SKM-1 treated with dmso at 0.1 percent for 144 hours (cell line): ENCODE data around the gene CDH6.

Experiments used
- DNase-seq: peaks from one replicate; lab custom pipeline; 2025; ENCODE audit not compliant: unreplicated experiment; lab: John Stamatoyannopoulos, UW

Gene CDH6

DNA sequence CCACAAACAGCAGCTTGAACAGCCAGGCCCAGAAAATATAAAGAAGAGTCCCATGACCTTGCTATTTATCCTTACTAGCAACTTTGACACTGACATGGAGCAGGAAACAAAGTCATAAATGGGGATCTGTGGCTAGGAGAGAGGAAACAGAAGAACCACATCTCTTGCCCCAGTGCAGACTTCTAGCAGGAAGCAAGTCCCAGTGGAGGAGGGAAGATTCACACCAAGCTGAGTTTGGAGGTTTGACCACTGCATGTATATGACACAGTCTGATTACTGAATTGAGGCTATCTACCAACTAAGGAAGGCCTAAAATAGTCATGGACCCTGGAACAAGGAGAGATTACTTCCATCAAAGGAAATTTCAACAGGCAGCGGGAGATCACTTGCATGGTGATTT lies 51.4 kb downstream of the CDH6 start:
- DNase-seq: no peak

- no peak for DNase-seq
These were observed 53.9 kb downstream of the CDH6 start for GRCh38 chr5:31247381-31247780.

DNA sequence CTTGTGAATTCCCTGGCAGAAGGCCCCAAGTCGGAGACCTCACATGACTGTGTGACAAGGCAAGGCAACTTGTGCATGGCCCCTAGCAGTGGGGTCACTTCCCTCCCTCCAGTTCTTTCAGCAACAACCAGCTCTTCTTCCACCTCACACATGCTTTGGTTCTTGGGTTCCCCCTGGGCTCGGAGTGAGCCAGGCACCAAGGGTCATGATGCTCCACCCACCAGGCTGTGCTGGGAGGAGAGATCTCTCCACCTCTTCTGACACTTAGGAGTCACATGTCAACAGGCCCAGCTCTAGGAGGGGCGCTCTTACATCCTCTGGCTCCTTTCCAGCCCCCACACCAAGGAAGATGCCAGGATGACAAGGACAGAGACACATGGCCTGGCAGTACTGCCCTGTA lies 56.7 kb downstream of the CDH6 start:
- DNase-seq: no peak

GRCh38 chr5:31251032-31251431 lies 57.5 kb downstream of the CDH6 start:
- no peak for DNase-seq

GRCh38 chr5:31255041-31255440 lies 61.6 kb downstream of the CDH6 start:
- no peak for DNase-seq

- DNase-seq: no peak
These were observed 74.8 kb downstream of the CDH6 start for GRCh38 chr5:31268256-31268655.

DNA sequence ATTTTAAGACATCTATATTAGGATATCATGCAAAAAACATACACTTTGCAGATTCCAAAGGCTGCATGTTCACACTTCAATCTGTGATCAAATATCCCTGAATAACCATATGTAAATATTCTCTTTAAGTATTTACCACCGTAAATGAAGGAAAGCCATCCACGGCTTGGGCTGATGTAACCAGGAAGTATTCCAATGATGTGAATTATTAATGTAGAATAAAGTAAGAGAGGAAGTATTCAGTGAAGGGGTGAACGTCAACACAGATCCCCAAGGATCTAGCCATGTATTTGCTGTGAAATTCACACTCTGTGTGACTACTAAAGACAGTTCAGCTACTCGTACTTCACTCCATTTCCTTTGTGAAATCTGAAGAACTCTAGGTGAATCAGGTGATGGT lies 75.2 kb downstream of the CDH6 start:
- no peak for DNase-seq

DNA sequence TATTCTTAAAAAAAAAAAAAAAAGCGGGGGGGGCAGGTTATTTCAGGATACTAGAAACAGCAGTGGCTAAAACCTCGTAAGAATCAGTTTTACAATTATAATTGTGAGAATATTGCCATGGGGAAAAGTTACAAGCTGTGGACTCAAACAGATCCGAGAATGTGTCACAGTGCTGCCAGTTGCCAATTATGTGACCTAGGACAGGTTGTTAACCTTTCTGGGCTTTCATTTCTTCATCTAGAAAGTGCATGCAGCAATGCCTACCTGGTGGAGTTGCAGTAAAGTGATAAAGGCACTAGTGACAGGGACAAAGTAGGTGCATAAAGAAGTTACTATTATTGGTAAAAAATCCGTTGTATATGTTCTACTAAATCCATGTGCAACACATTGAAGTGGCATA lies 75.8 kb downstream of the CDH6 start:
- no peak for DNase-seq

DNA sequence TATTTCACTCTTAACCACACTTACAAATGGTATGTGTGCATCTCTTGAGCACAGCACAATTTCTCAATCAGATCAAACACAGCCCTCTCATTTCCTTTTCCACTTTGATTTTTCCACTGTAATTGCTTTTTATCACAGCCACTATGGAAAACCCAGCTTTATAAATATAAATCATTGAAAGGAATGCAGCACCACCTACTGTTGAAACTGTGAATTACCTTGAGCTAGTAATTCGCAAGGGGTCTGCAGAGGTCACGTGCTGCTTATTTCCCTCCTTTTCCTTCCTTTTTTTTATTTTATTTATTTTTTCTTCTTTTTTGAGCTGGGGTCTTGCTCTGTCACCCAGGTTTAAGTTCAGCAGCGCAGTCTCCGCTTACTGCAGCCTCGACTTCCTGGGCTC lies 76.9 kb downstream of the CDH6 start:
- DNase-seq: peak; percentile 4

DNA sequence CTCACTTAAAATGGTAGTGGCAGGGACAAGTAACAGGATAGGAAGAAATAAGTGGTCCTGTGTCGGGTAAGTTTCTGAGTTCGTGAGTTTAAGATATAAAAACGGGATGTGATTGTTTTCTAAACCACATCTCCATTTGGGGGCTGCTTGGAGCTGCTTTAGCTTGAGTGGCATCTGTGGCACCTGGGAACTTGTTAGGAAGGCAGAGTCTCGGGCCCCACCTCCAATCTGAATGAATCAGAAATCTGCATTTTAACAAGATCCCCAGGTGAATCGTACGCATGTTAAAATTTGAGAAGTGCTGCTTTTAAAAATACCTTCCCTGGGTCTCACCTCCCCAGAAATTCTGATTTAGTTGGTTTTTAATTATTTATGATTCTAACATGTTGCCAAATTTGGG lies 78.1 kb downstream of the CDH6 start:
- DNase-seq: no peak

DNA sequence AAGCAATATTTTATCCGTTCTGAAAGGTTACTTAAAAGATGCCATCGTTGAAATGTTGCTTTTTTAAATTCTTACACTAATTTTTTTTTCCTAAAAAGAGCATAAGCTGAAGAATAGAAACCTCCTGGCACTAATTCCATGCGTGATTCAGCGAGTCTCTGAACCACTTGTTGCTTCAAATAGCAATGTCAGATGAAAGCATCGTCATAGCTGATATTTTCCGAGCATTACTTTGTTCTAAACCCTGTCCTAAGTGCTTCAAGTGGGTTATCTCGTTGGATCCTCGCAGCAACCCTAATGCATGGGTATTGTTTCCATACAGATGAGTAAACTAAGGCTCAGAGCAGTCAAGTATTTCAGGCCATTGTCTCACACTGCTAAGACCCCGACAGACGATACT lies 79.7 kb downstream of the CDH6 start:
- no peak for DNase-seq

- DNase-seq: no peak
These were observed 80.3 kb downstream of the CDH6 start for GRCh38 chr5:31273631-31274378.

DNA sequence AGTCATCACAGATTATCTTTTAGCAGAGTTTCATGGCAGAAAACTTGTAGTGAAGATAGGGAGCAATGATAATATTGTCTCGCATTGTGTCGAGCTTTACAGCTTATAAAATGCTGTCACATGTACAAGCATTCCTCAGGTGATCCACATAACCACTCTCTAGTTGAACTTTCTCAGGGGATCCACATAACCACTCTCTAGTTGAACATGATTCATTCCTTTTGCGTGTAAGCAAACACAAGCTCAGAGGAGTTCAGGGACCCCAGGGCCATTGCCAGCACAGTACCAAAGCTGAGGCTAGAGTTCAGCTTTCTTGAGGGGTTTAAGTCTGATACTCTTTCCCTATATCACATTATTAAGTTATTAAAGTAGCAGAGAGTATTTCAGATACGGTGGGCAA lies 86.7 kb downstream of the CDH6 start:
- DNase-seq: no peak

- DNase-seq: no peak
These were observed 89.8 kb downstream of the CDH6 start for GRCh38 chr5:31283326-31283725.

GRCh38 chr5:31285025-31285424 lies 91.5 kb downstream of the CDH6 start:
- no peak for DNase-seq

DNA sequence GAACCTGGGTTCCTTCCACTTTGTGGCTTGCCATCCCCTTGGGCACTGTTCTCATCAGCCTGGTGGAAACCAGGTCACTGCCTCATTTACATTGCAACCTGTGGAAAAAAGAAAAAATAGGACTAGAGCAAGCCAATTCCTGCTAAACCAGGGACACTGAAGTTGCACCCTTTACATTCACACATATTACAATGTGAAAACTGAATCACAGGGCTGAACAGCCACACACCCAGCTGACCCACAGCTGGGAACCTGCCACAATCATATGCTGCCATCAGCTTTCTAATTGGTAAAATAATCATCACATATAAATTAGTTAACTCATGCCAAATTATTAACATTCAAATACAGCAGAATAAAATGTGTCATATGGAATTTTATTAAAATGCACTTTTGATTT lies 94.5 kb downstream of the CDH6 start:
- DNase-seq: no peak

DNA sequence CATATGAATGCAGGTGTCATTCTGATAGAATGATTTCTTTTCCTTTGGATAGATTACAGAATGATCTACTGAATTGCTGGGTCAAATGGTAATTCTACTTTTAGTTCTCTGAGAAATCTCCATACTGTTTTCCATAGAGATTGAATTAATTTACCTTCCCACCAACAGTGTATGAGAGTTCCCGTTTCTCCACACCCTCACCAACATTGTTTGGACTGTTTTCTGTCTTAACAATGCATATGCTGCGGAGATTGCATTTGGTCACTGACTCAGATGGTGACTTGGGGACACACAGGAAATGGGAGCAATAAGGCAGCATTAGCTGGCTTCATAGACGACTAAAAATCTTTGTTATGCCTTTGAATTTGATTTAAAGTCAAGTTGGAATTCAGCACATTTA lies 95.9 kb downstream of the CDH6 start:
- no peak for DNase-seq

GRCh38 chr5:31291323-31291854 lies 97.9 kb downstream of the CDH6 start:
- no peak for DNase-seq

GRCh38 chr5:31300501-31300900 lies 107.0 kb downstream of the CDH6 start:
- DNase-seq: no peak

- DNase-seq: no peak
These were observed 108.3 kb downstream of the CDH6 start for GRCh38 chr5:31301833-31302232.

DNA sequence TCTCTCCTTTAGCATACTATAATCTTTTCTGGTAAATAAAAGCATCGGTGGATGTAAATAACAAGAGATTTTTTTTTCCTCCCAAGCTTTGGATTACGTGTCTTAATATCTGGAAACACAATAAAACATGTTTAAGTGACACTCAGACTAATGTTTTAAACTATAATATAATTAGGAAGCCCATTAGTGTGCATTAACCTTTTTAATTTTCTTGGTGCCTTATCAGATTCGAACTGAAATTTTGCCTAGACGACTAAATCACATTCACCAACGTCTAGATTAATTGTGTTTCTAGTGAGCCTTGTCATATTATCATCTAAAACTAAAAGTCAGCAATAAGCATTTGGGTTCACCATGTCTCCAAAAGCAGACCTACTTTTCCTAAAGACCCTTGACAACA lies 110.2 kb downstream of the CDH6 start:
- DNase-seq: no peak

DNA sequence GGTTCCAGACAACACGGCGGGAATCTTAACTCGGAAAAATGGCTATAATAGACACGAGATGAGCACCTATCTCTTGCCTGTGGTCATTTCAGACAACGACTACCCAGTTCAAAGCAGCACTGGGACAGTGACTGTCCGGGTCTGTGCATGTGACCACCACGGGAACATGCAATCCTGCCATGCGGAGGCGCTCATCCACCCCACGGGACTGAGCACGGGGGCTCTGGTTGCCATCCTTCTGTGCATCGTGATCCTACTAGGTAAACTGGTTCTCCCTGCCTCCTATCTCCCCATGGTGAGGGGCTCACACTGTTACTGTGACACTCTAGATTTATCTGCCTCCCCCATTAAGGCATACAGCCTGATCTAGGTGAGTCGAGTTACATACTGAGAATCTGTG lies 124.2 kb downstream of the CDH6 start:
- no peak for DNase-seq

DNA sequence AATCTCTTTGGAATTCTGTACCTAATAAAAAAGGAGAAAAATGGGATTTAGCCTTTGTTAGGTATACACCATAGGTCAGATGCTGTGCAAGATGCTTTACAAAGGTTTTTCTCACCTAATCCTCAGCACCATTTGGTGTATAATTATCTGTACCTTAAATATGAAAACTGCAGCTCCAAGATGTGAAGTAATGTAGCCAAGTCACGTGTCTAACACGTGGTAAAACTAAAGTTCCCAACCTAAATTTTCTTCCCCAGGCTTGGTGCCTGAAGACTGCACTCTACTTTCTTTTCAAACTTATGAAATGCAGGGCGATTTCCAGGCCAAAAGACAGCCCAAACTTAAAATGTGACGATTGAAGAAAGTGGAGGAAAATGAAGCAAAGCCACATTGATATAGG lies 125.8 kb downstream of the CDH6 start:
- DNase-seq: no peak
